Activated naive CD4-positive, alpha-beta T cell treated with anti-CD3 and anti-CD28 coated beads, Interleukin-2, amount 50 U/mL, for 72 hours (primary cell): ENCODE results near the gene ARFGAP3. TPM values are rescaled to one million over a fixed set of nuclear protein-coding genes. Genes with fewer than 3 reads are reported as not detected.

Experiments used
- ATAC-seq, 2 donors: fragments of 150-1000 bp; cut with Tn5 transposase; 2 replicates each; pipeline ENCODE4 v1.10.0; 2021; ENCODE audit warnings: mild to moderate bottlenecking in 2 of 2, moderate library complexity in 2 of 2
- DNase-seq, 2 donors: peaks; one replicate each; pipeline ENCODE4 v3.0.0; 2021 to 2022; ENCODE audit warnings: low spot score in 2 of 2
- H3K27ac Mint-ChIP-seq, 2 donors: one replicate each; pipeline ENCODE4 v1.8.0; 2022; ENCODE audit warnings: mild to moderate bottlenecking in 2 of 2, mixed read lengths in 2 of 2
- H3K36me3 Mint-ChIP-seq, 2 donors: one replicate each; pipeline ENCODE4 v1.8.0; 2022; ENCODE audit warnings: mixed read lengths in 2 of 2
- H3K9me3 Mint-ChIP-seq, 2 donors: one replicate each; pipeline ENCODE4 v1.8.0; 2022; ENCODE audit warnings: mixed read lengths in 2 of 2
- total RNA-seq, 2 donors: library from RNA; stranded (reverse); gene quantifications; one replicate each; pipeline ENCODE4 v1.2.3, GENCODE V29; 2022

ARFGAP3 gene
- total RNA-seq, 2 donors from 2014 or later = 23.3 to 47.3 TPM

DNA sequence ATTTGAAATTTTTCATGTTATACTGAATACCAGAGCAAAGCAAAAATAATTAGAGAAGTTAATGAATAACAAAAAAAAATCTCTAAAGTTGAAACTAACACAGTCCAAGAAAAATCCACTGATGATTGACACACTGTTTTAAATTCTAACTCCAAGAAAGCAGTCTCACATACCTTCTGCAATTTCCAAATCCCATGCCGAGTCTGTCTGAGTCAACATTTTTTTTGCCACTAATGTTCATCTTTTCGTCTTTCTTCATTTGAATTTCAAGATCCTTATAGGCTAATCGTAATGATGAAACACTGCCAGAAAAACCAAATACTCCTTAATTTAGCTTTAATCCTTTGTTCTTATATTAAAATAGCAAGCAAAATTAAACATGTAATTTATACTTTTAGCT is 39.5 kb downstream of the ARFGAP3 start:
- ATAC-seq (no peak), DNase-seq (no peak)
- Mint-ChIP-seq H3K27ac (no peak overlapping the region), H3K36me3 (peaks cover 0 to 8% of the 10 kb centered on the region in 2 donors), H3K9me3 (no peaks in the 10 kb centered on the region)

DNA sequence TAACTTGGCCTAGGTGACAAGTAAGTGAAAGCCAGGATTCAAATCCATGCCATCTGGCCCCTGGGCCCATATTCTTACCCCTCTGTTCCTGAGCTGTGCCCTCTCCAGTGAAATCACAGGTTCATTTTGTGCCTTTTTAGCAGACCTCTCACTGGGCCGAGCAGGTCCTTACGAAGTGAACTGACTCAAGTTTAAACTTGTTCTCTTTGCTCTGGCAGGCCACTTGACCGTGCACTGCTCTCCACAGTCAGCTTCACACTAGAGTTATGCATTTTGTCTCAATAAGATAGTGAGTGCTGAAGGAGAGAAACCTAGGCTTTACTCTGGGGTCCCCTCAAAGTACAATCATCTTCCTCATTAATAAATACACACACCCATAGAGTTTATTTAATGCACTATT is 40.7 kb downstream of the ARFGAP3 start:
- Mint-ChIP-seq H3K27ac (no peak overlapping the region), H3K9me3 (no peaks in the 10 kb centered on the region), H3K36me3 (peaks cover 0 to 4% of the 10 kb centered on the region in 2 donors)
- ATAC-seq (no peak), DNase-seq (no peak)

DNA sequence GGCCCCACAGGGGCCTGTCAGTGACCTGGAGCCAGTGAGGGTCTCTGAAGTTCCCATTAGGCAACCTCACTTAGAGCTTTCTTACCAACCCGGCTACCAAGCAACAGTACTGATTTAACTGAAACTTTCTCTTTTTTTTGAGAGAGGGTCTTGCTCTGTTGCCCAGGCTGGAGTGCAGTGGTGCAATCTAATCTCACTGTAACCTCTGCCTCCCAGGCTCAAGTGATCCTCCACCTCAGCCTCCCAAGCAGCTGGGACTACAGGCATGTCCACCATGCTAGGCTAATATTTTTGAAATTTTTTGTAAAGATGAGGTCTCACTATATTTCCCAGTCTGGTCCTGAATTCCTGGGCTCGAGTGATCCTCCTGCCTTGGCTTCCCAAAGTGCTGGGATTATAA is 42.5 kb downstream of the ARFGAP3 start:
- no peaks in the 10 kb centered on the region for H3K36me3 Mint-ChIP-seq
- ATAC-seq = no peak
- no peak overlapping the region for H3K27ac Mint-ChIP-seq
- no peaks in the 10 kb centered on the region for H3K9me3 Mint-ChIP-seq
- DNase-seq = no peak

DNA sequence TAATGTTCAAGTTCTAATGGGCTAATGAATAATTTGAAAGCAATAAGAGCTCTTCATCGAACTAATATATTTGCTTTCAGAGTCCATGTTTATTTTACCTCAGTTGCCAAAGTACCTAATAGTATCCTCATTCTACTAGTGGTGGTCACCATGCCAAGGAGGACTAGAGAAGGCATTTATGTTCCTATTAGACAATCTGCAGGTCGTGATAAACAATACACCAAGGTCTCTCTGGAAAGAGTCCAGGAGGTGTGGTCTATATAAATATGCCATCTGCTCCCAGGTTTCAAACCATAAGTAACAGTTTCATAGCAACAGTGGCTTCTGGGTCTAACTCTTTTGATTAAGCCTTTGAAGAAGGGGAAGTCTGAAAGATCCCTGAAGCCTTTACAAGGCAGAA is 42.9 kb downstream of the ARFGAP3 start:
- H3K36me3 Mint-ChIP-seq = no peaks in the 10 kb centered on the region
- no peaks in the 10 kb centered on the region for H3K9me3 Mint-ChIP-seq
- H3K27ac Mint-ChIP-seq = no peak overlapping the region
- DNase-seq (no peak), ATAC-seq (no peak)

DNA sequence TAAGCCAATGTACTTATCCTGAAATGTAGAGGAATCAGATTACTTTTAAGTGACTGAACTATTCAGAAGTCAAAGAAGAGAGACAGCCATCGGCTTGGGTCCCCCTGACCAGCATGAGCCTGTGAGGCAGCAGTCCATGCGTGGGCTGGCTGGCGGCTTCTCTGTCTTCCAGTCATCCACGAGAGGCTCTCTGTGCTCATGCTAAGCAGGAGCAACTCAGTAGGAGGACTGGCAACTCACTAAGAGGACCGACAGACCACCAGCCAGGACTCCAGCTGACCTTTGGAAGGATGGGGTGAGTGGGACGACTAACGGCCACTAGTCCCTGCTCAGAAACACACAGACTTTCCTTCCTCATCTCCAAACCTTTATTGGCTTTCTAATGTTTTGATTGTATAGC is 43.6 kb downstream of the ARFGAP3 start:
- Mint-ChIP-seq H3K36me3 (no peaks in the 10 kb centered on the region), H3K9me3 (no peaks in the 10 kb centered on the region), H3K27ac (no peak overlapping the region)
- no peak for DNase-seq
- no peak for ATAC-seq

DNA sequence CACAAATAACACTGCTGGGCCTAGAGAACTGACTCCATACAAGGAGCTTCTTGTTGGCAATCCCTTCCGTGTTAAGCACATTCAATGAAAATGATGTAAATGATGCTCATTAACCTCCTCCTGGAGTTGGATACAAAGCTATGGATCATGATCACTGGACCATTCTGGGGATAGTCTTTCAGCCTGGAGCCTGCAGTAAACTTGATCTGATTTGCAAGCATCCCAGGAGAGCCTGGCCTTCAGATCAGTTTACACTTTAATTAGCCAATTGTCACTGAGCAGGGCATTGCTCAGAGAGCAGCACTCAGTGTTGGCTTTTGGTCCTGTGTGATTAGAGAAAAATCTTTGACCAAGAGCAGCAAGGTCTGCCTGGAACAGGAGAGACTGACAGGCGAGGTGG is 45.6 kb downstream of the ARFGAP3 start:
- DNase-seq = no peak
- no peak for ATAC-seq
- no peaks in the 10 kb centered on the region for H3K9me3 Mint-ChIP-seq
- peaks cover 0 to 6% of the 10 kb centered on the region in 2 donors for H3K36me3 Mint-ChIP-seq
- no peak overlapping the region for H3K27ac Mint-ChIP-seq

DNA sequence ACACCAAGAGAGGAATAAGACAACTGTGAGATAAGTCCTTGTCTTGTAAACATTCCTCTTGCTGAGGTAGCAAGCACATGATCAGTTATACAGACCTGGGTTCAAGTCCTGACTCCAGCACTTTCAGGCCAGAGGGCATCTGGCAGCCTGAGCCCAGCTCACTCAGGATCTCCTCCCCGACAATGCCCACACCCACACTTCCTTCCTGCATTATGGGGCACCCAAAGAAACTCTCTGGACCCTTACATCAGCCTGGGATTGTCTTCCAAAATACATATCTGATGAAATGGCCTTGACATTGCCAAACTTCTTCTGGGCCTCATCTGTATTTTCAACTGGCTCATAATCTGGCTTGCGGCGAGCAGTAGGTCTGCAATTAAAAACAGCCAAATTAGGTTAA is 48.6 kb downstream of the ARFGAP3 start:
- ATAC-seq = no peak
- Mint-ChIP-seq H3K27ac (no peak overlapping the region), H3K9me3 (no peaks in the 10 kb centered on the region), H3K36me3 (peaks cover 0 to 6% of the 10 kb centered on the region in 2 donors)
- no peak for DNase-seq

DNA sequence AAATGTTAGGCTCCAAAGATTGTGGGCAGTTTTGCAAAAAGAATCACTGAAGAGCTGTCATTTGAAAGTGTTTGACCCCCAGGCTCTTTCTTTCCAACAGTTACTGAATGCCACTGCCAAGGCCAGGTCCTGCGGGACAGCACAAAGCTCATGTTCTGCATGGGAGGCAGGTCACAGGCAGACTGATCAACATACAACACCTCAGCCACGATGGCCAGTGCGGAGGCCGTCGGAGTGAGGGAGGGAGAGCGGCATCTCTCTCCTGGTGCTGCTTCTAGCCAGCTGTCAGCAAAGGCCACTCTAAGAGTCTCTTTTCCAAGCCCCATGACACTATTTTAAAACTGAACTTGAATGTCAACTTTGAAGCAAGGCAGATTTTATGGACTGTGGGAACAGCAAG is 49.9 kb downstream of the ARFGAP3 start:
- Mint-ChIP-seq H3K27ac (peak overlapping the region in 1 of 2 donors; percentile 55), H3K36me3 (peaks cover 0 to 6% of the 10 kb centered on the region in 2 donors), H3K9me3 (no peaks in the 10 kb centered on the region)
- DNase-seq = no peak
- ATAC-seq = no peak

DNA sequence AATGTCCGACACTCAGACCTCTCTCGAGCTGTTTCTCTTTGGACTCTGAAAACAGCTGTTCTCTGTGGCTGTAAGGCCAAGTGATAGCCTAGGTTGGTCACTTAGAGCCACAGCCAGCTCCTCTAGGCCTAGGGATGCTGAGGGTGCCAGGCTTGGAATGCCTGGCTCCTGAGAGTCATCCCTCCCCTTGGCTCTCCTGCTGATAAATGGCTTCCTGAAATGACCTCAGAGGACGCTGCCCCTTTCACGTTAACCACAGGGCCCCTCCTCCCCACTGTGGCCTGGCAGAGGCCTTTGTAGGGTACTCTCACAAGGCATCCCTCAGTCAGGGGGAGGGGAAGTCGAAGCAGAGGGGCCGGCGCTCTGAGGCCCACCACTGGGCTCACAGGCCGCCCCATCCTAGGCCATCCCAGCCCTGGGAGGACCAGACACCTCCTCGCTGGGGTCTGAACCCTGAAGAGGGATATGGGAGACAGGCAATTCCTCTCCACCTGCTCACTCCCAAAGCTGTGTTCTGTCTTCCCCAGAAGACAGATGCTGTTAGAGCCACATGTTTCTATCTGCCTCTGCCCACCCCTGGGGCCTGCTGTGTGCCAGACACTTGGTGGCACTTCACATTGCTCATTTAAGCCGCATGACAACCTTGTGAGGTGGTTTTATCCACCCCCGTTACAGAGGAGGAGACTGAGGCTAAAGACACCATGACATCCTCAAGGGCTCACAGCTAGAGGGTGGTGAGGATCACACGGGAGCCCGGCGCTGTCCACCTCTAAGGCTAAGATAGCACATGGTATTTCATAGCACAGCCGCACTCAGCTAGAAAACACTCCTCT is 50.9 kb downstream of the ARFGAP3 start:
- Mint-ChIP-seq H3K27ac (peak overlapping the region in 1 of 2 donors; percentile 55), H3K9me3 (no peaks in the 10 kb centered on the region), H3K36me3 (peaks cover 0 to 6% of the 10 kb centered on the region in 2 donors)
- ATAC-seq (no peak), DNase-seq (no peak)

DNA sequence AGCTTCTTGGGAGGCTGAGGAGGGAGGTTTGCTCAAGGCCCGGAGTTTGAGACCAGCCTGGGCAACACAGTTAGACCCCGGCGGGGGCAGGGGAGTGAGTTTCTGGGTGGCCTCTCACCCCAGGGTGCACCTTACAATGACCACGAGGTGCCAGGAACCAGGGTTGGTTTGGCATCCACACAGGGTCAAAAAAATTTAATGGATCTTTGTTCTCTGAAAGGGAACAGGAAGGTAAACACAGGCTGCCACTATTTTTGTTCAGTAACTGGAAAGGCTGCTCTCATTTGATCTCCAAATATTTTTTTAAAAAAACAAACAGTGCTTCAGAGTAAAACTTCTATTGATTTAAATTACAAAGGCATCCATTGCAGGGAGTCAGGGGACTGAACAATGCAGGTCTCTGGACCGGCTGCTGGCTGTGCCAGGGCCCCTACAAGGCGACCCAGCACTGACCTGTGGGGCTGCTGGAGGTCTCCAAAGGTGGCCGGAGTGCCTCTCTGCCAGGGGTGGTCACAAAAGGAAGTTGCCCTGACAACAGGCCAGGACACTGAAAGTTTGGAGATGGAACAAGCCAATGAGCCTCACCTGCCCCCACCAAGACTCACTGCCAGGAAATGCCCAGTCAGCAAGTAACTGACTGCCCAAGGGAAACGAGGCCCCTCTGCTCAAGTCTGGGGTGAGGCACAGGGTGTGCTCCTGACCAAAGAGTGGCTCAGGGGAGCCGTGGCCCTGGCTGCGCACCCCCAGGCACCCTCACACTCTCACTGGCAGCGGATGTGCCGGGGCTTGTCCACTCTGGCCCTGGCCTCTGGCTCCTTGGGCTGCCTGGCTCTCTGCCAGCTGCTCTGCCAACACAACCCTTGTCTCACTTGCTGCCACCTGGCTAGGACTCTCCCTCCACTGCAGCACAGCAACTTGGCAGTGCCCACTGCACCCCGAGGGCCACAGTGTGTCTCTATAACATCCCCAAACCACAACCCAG is 51.8 kb downstream of the ARFGAP3 start:
- no peak for DNase-seq
- Mint-ChIP-seq H3K27ac (peak overlapping the region; percentile 55 to 68), H3K9me3 (no peaks in the 10 kb centered on the region), H3K36me3 (peaks cover 0 to 6% of the 10 kb centered on the region in 2 donors)
- no peak for ATAC-seq

DNA sequence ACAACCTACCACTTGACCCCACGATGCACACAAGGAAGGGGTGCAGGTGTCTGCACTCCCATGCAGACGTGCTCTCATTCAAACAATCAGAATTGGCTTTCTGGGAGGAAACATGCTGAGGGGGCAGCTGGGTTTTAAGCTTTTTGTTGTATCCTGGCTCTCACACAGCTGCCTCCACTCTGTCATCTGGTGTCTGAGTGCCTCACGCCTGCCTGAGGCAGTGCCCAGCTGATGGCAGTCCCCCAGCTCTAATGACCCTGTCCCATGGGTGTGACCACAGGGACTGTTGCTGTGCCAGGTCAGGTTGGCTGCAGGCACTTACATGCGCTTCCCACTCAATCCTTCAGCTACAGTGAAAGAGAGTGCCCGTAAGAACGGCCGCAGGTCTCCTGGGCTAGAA is 53.7 kb downstream of the ARFGAP3 start:
- no peak for ATAC-seq

DNA sequence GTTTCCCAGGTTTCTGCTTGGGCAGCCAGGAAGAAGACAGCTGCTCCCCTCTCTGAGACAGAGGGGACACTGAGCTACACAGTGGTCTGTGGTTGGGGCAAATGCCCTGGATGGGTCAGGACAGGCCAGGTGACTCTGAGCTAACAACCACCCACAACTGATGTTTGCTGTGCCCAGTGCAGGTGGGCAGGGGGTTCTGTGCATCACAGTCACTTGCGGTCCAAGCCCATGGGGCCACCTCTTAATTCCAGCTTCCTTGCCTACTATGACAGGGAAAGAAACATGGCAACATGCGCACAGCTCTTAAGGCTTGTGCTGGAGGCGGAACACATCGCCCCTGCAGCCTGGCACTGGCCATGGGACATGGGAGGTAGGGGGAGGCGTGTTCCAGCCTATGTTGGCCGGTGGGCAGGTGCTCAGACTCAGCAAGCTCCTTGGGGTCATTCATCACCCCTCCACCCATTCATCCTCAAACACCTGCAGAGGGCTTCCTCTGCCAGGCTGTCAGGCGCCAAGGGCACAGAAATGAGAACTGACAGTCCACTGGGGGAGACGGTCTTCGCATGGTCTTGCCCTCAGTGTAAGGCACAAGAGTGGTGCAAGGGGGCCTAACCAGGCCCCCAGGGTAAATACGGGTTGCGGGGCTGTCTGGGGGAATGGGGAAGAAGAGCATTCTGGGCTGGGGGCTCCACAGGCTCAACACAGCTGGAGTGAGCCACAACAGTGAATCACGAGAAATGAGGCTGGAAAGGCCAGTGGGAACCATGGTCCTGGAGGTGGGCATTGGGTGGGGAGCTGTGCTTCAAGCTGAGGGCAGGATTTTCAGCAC is 55.6 kb downstream of the ARFGAP3 start:
- H3K27ac Mint-ChIP-seq = peak overlapping the region; percentile 65 to 84
- no peaks in the 10 kb centered on the region for H3K9me3 Mint-ChIP-seq
- ATAC-seq (no peak), DNase-seq (no peak)
- H3K36me3 Mint-ChIP-seq = peaks cover 0 to 4% of the 10 kb centered on the region in 2 donors

More for the DNA sequence above, 53.7 kb downstream of the ARFGAP3 start:
- H3K27ac Mint-ChIP-seq = no peak overlapping the region
- H3K9me3 Mint-ChIP-seq = no peaks in the 10 kb centered on the region
- H3K36me3 Mint-ChIP-seq = peaks cover 0 to 6% of the 10 kb centered on the region in 2 donors
- DNase-seq = no peak

DNA sequence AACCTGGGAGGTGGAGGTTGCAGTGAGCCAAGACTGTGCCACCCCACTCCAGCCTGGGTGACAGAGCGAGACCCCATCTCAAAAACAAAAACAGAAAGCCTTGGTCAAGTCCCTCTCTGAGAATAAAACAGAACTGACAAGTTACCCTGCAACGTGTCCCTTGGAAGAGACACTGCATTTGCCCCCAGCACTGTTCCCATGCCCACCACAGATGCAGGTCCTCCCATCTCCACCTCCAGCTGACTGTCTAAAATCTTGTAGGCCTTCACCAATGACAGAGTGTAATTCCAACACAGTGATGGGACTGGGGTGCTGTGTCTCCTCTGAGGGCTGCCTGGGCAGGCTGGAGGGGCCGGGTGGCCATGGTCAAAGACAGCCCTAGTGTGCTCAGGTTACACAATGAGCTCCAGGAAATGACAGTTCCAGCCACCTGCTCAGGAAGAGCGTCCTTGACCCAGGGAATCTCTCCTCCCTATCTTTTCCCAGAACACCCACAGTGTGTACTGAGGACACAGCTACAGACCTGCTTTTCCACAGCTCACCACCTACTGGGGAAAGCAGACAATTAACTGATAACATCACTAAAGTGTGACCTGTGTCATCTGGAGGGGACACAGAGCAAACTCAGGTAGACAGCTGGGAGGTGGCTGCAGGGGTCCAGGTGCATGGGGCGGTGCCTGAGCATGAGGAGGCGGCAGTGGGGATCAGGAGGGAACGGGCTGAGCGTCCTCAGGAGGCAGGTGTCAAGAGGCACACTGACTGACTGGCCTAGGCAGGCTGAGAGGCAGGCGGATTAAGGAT is 56.4 kb downstream of the ARFGAP3 start:
- no peak for DNase-seq
- Mint-ChIP-seq H3K27ac (no peak overlapping the region), H3K9me3 (no peaks in the 10 kb centered on the region), H3K36me3 (peaks cover 0 to 4% of the 10 kb centered on the region in 2 donors)
- ATAC-seq = no peak

DNA sequence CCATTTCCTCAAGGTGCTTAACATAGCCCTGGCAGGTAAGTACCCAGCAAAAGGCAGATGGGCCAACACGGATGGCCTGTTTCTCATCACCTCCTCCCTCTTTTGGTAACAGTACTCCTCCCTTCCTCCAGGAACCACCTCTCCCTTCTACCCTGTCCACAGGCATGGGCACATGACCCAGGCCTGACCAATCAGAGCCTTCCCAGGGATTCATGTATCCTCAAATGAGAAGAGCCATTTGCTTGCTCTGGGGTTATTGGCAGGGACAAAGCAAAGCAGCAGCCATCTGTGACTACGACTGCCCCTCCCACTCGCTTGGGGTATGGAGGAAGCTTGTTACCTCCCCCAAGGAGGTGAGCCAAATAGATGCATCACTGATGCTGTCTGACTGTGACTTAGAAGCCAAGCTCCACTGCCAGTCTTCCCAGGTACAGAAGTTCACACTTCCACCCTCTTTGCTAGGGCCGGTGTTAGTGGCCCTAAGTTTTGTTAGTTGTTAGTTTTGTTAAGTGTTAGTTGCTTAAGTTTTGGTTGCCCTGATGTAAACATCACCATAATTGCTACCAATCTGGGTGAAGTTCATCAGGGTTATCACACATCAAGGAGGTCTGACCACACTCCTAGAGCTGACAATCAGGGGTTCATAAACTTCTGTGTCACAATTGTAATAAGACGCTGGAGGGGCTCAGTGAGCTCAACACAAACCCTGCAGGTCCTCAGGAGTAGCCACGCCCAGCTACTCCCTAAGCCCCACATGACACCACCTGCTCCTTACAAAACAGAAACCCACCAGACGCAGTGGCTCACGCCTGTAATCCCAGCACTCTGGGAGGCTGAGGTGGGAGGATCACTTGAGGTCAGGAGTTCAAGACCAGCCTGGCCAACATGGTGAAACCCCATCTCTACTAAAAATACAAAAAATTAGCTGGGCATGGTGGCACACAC is 57.3 kb downstream of the ARFGAP3 start:
- DNase-seq (no peak), ATAC-seq (peak; percentile 37 to 38)
- Mint-ChIP-seq H3K9me3 (no peaks in the 10 kb centered on the region), H3K36me3 (peaks cover 0 to 4% of the 10 kb centered on the region in 2 donors), H3K27ac (no peak overlapping the region)

DNA sequence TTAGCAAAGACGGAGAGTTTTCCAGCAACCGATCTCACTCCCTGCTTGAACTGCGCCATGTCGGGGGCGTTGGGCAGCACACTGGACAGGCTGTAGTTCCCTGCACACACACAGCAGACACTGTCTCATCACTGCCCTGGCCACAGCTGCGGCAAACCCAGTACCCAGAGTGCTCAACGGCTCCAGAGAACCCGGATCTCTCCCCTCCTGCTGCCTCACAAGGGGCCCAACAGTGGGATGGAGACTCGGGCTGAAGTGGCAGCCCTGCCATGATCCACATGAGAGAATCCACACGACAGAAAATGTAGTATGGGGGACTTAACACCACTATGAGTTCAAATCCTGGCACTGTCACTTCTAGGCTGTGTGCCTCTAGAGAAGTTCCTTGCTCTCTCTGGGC is 58.0 kb downstream of the ARFGAP3 start:
- DNase-seq = no peak
- Mint-ChIP-seq H3K9me3 (no peaks in the 10 kb centered on the region), H3K36me3 (peaks cover 0 to 4% of the 10 kb centered on the region in 2 donors), H3K27ac (no peak overlapping the region)
- no peak for ATAC-seq
